ENCODE measurements around the gene DGKH.

The DGKH gene

DNA sequence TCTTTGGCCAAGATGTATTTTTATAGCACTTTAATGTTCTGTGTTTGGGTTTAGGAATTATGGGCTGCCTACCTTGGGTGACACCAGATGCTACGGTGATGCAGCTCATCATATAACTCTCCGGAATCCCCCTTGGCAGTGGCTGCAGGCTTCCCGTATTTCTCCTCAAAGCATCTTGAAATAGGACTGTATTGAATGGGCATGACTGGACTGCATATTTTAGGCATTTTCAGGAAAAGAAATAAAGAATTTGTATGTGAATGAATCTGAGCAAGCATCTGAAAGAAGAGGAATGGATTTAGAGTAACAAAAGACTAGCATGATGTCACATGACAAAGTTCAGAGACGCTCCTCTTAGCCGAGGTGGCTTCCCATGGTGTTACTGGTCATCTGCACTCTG lies 70.6 kb downstream of the DGKH start:
- DNase-seq (ENCODE audit: low read depth in 2 of 2): no peak
- H3K4me3 ChIP-seq (replicated peaks in 1 of 2; ENCODE audit: low read depth in 2 of 2, low read length in 2 of 2): no peak overlapping the region
- TF ChIP-seq CTCF (IDR thresholded peaks at IDR 0.05; ENCODE audit: low read depth, low read length): no peak

- no peak for TF ChIP-seq CTCF (IDR thresholded peaks at IDR 0.05; ENCODE audit: low read depth, low read length)
- no peak overlapping the region for H3K4me3 ChIP-seq (replicated peaks in 1 of 2; ENCODE audit: low read depth in 2 of 2, low read length in 2 of 2)
- no peak for DNase-seq (ENCODE audit: low read depth in 2 of 2)
Measured at GRCh38 chr13:42119875-42120274, 71.4 kb downstream of the DGKH start.

GRCh38 chr13:42123600-42123999 lies 75.2 kb downstream of the DGKH start:
- no peak overlapping the region for H3K4me3 ChIP-seq (replicated peaks in 1 of 2; ENCODE audit: low read depth in 2 of 2, low read length in 2 of 2)
- DNase-seq (ENCODE audit: low read depth in 2 of 2): no peak
- no peak for TF ChIP-seq CTCF (IDR thresholded peaks at IDR 0.05; ENCODE audit: low read depth, low read length)

DNA sequence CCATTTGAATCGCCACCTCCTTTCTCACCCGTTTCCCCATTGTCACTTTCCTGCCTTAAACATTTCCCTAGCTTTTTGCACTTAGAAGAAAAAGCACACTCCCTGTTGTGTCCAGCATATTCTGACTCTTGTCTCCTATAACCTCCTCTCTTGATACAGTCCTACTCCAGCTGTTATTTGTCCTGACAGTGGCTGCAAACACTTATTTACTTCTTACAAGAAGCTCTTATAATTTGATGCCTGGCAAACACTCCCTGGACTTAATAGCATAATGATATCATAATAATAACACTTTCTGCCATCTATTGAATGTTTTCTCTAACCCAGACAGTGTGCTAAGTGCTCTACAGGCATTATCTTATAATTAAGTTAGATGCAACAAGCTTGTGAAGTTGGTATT lies 76.6 kb downstream of the DGKH start:
- no peak overlapping the region for H3K4me3 ChIP-seq (replicated peaks in 1 of 2; ENCODE audit: low read depth in 2 of 2, low read length in 2 of 2)
- DNase-seq (ENCODE audit: low read depth in 2 of 2): no peak
- TF ChIP-seq CTCF (IDR thresholded peaks at IDR 0.05; ENCODE audit: low read depth, low read length): no peak

DNA sequence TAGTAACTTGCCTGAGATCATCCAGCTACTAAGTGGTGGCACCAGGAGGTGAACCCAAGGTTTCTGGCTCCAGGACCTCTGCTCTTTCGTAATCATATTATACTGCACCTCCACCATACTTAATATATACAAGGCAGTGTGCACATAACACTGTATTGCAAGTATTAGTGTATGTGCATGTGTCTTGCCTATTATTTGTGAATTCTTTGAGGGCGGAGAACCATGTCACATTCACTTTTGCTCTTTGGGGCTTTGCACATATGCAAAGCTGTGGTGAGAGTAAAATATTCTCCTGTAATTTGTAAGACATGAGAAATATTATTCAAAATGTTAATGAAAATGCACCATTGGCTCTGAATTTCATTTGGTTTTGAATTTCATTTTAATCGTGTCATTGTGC lies 78.6 kb downstream of the DGKH start:
- DNase-seq (ENCODE audit: low read depth in 2 of 2): no peak
- H3K4me3 ChIP-seq (replicated peaks in 1 of 2; ENCODE audit: low read depth in 2 of 2, low read length in 2 of 2): no peak overlapping the region
- no peak for TF ChIP-seq CTCF (IDR thresholded peaks at IDR 0.05; ENCODE audit: low read depth, low read length)

- no peak overlapping the region for H3K4me3 ChIP-seq (replicated peaks in 1 of 2; ENCODE audit: low read depth in 2 of 2, low read length in 2 of 2)
- no peak for TF ChIP-seq CTCF (IDR thresholded peaks at IDR 0.05; ENCODE audit: low read depth, low read length)
- no peak for DNase-seq (ENCODE audit: low read depth in 2 of 2)
Measured at GRCh38 chr13:42129033-42129432, 80.6 kb downstream of the DGKH start.

DNA sequence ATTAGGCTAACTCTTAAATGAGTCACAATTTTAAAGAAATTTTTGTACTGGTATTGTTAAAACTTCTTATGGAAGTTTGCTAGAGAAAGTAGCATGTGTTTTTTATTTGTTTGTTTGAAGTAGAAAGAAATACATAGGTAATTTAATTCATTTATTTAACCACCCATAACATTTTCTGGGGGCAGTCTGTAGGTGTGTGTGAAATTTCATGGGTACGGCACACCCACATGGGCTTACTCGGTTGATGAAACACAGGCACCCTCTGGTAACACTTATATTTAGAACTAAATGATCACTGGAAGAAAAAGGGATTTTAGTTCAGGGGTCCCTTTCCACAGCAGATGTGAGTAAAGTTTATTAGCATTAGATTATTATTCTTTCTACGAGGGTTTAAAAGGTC lies 88.1 kb downstream of the DGKH start:
- H3K4me3 ChIP-seq (replicated peaks in 1 of 2; ENCODE audit: low read depth in 2 of 2, low read length in 2 of 2): no peak overlapping the region
- DNase-seq (ENCODE audit: low read depth in 2 of 2): no peak
- no peak for TF ChIP-seq CTCF (IDR thresholded peaks at IDR 0.05; ENCODE audit: low read depth, low read length)
